IgD-negative memory B cell (primary cell): ENCODE data around the gene FAH. TPM values are rescaled to one million over a fixed set of nuclear protein-coding genes. Genes with fewer than 3 reads are reported as not detected.
"Not testable (repeated sequence)": the region's sequence is repeated elsewhere in the genome, so short reads cannot be mapped to it uniquely, and the experiment has no call there.

ENCODE experiments used
- H3K27ac Mint-ChIP-seq, 3 donors: one replicate each; pipeline ENCODE4 v1.8.0; 2020 to 2022; ENCODE audit warnings: mild to moderate bottlenecking in 3 of 3, mixed read lengths in 3 of 3, moderate library complexity in 1 of 3
- H3K27me3 Mint-ChIP-seq: one replicate; pipeline ENCODE4 v1.8.0; 2021; ENCODE audit warnings: mixed read lengths
- H3K36me3 Mint-ChIP-seq: one replicate; pipeline ENCODE4 v1.8.0; 2020; ENCODE audit warnings: mild to moderate bottlenecking, mixed read lengths
- H3K4me1 Mint-ChIP-seq, 3 donors: one replicate each; pipeline ENCODE4 v1.8.0; 2020 to 2022; ENCODE audit warnings: mixed read lengths in 3 of 3, mild to moderate bottlenecking in 1 of 3
- H3K4me3 Mint-ChIP-seq, 4 donors: one replicate each; pipeline ENCODE4 v1.8.0; 2020 to 2022; ENCODE audit warnings: mild to moderate bottlenecking in 4 of 4, mixed read lengths in 4 of 4, moderate library complexity in 3 of 4
- H3K9me3 Mint-ChIP-seq, 3 donors: one replicate each; pipeline ENCODE4 v1.8.0; 2020 to 2021; ENCODE audit warnings: mixed read lengths in 3 of 3, mild to moderate bottlenecking in 1 of 3
- polyA plus RNA-seq: library from polyadenylated mRNA; unstranded; fragments of 300-500 nt; fragmentation: Illumina TruSeq; gene quantifications from one replicate; pipeline ENCODE4 v1.2.3, GENCODE V29; 2021

Gene FAH
- polyA plus RNA-seq: 2.5 TPM

- no peaks in the 10 kb centered on the region for H3K27me3 Mint-ChIP-seq
- peaks cover 9 to 15% (median 14%) of the 10 kb centered on the region in 3 donors for H3K4me1 Mint-ChIP-seq
- peak within 1 kb of the TSS; percentile 84 to 96 (median 95) for H3K4me3 Mint-ChIP-seq
- H3K36me3 Mint-ChIP-seq: no peaks in the 10 kb centered on the region
- H3K9me3 Mint-ChIP-seq: no peaks in the 10 kb centered on the region
- H3K27ac Mint-ChIP-seq: peak within 1 kb of the TSS; percentile 35 to 93 (median 39)
These were observed at the start of gene FAH for GRCh38 chr15:80152896-80153876. Gene FAH (plus strand): TSS chr15:80152999. CDS start chr15:80153055, 56 bp downstream.

- no peaks in the 10 kb centered on the region for H3K9me3 Mint-ChIP-seq
- H3K36me3 Mint-ChIP-seq: no peaks in the 10 kb centered on the region
- no peak overlapping the region for H3K4me3 Mint-ChIP-seq
- H3K27me3 Mint-ChIP-seq: no peaks in the 10 kb centered on the region
- peaks cover 37 to 54% (median 47%) of the 10 kb centered on the region in 3 donors for H3K4me1 Mint-ChIP-seq
- H3K27ac Mint-ChIP-seq: peak overlapping the region in 2 of 3 donors; percentile 4 to 47
These were observed 47.6 kb upstream of the FAH start for GRCh38 chr15:80105193-80105592.

GRCh38 chr15:80105595-80105994, 47.2 kb upstream of the FAH start:
- Mint-ChIP-seq H3K4me3 (no peak overlapping the region), H3K27ac (peak overlapping the region in 2 of 3 donors; percentile 4 to 47), H3K4me1 (peaks cover 36 to 54% (median 46%) of the 10 kb centered on the region in 3 donors), H3K9me3 (no peaks in the 10 kb centered on the region), H3K27me3 (no peaks in the 10 kb centered on the region), H3K36me3 (no peaks in the 10 kb centered on the region)

DNA sequence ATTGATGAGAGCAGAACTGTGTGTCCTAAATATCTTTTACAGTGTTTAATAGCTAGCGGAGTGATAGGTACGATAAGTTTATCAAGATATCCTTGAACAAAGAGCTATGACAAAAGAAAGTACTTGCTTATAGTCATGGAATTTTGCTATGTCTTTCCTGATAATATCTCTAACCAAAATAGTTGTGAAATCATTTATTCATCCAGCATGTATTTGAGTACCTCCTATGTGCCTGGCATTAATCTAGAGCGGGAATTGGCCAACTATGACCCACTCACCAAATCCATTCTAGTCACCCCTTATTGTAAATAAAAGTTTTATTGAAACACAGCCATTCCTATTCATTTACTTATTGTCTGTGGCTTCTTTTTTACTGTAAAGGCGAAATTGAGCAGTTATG, 46.7 kb upstream of the FAH start:
- H3K27me3 Mint-ChIP-seq: no peaks in the 10 kb centered on the region
- H3K27ac Mint-ChIP-seq: no peak overlapping the region
- no peak overlapping the region for H3K4me3 Mint-ChIP-seq
- H3K4me1 Mint-ChIP-seq: peaks cover 38 to 55% (median 48%) of the 10 kb centered on the region in 3 donors
- H3K9me3 Mint-ChIP-seq: no peaks in the 10 kb centered on the region
- H3K36me3 Mint-ChIP-seq: no peaks in the 10 kb centered on the region

DNA sequence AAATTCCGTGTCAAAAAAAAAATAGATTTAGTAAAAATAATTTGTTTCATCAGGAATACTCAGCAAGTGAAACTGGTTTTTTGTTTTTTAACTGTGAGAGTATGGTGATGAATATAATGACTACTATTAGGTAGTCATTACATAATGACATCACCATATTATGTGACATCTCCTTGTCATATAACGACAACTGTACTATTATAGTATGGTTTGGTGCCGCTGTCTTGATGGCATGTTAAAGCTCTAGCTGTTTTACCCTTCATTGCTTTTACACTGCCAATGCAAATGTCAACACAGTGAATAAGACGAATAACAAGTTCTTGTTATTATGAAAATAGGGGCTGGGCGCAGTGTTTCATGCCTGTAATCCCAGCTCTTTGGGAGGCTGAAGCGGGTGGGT, 45.6 kb upstream of the FAH start:
- no peaks in the 10 kb centered on the region for H3K9me3 Mint-ChIP-seq
- peaks cover 39 to 61% (median 48%) of the 10 kb centered on the region in 3 donors for H3K4me1 Mint-ChIP-seq
- no peaks in the 10 kb centered on the region for H3K36me3 Mint-ChIP-seq
- no peaks in the 10 kb centered on the region for H3K27me3 Mint-ChIP-seq
- H3K27ac Mint-ChIP-seq: no peak overlapping the region
- H3K4me3 Mint-ChIP-seq: peak overlapping the region in 1 of 4 donors; percentile 42

- Mint-ChIP-seq H3K27me3 (no peaks in the 10 kb centered on the region), H3K36me3 (no peaks in the 10 kb centered on the region), H3K4me1 (peaks cover 43 to 60% (median 50%) of the 10 kb centered on the region in 3 donors), H3K4me3 (no peak overlapping the region), H3K9me3 (no peaks in the 10 kb centered on the region), H3K27ac (peak overlapping the region in 1 of 3 donors; percentile 21)
These were observed 45.0 kb upstream of the FAH start for GRCh38 chr15:80107774-80108173.

DNA sequence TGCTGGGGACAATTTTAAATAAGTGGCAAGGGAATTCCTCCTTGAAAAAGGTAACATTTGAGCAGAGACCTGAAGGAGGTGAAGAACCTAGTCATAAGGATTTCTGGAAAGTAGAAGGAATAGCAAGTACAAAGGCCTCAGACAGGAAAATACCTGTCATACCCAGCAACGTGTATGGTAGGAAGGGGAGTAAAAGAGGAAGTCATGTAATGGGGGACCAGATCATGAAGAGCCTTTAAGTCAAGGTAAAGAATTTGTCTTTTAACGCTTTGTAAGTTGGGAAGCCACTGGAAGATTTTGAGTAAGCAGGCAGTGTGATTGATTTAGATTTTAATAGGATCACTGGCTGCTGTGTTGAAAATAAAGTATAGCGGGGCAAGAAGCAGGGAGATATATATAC, 43.4 kb upstream of the FAH start:
- Mint-ChIP-seq H3K9me3 (no peaks in the 10 kb centered on the region), H3K36me3 (no peaks in the 10 kb centered on the region), H3K4me1 (peaks cover 53 to 67% (median 59%) of the 10 kb centered on the region in 3 donors), H3K4me3 (no peak overlapping the region), H3K27ac (peak overlapping the region in 2 of 3 donors; percentile 14 to 58), H3K27me3 (no peaks in the 10 kb centered on the region)

DNA sequence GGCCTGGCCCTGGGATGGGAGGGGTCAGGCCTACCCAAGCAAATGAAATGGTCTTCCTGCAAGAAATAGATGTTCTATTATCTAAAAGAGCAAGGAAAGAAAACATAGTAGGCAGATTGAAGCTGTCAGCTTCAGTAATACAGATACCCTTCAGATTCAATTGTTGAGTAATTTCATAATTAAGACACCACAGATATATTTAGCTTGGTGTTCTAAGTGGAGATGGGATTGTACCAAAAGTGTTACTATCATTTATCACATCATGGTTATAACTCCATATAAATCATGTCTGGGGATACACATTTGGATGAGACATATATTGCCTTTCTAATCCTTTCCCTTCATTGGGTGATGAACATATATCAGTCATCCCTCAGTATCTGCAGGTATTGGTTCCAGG, 41.9 kb upstream of the FAH start:
- no peak overlapping the region for H3K4me3 Mint-ChIP-seq
- no peaks in the 10 kb centered on the region for H3K27me3 Mint-ChIP-seq
- H3K4me1 Mint-ChIP-seq: peaks cover 56 to 70% (median 57%) of the 10 kb centered on the region in 3 donors
- H3K27ac Mint-ChIP-seq: no peak overlapping the region
- H3K9me3 Mint-ChIP-seq: no peaks in the 10 kb centered on the region
- H3K36me3 Mint-ChIP-seq: no peaks in the 10 kb centered on the region

GRCh38 chr15:80114114-80114513, 38.7 kb upstream of the FAH start:
- H3K4me3 Mint-ChIP-seq: no peak overlapping the region
- peak overlapping the region; percentile 12 to 48 (median 41) for H3K27ac Mint-ChIP-seq
- H3K36me3 Mint-ChIP-seq: no peaks in the 10 kb centered on the region
- H3K4me1 Mint-ChIP-seq: peaks cover 42 to 58% (median 54%) of the 10 kb centered on the region in 3 donors
- H3K9me3 Mint-ChIP-seq: no peaks in the 10 kb centered on the region
- H3K27me3 Mint-ChIP-seq: no peaks in the 10 kb centered on the region

GRCh38 chr15:80115021-80115420, 37.8 kb upstream of the FAH start:
- Mint-ChIP-seq H3K9me3 (no peaks in the 10 kb centered on the region), H3K36me3 (no peaks in the 10 kb centered on the region), H3K4me3 (no peak overlapping the region), H3K27ac (peak overlapping the region in 1 of 3 donors; percentile 7), H3K4me1 (peaks cover 38 to 53% (median 45%) of the 10 kb centered on the region in 3 donors), H3K27me3 (no peaks in the 10 kb centered on the region)

DNA sequence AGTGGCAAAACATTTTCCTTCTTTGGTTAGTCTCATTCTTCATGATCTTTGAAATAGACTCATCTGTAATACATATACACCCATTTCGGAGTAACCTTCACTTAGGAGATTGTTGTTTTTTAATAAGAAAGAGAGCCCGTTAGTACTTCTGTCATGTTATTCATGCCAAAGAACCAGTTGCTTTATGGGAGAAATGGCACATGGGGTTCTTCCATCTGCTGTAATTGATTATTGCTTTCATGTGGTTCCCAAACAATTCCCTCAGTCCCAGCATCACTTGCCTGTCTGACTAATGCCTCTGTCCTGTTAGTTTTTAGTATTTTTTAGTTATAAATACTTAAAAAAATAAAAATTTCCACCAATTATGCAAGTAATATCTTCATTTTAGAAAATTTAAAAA, 33.8 kb upstream of the FAH start:
- peaks cover 21 to 26% (median 23%) of the 10 kb centered on the region in 3 donors for H3K4me1 Mint-ChIP-seq
- no peak overlapping the region for H3K4me3 Mint-ChIP-seq
- H3K9me3 Mint-ChIP-seq: no peaks in the 10 kb centered on the region
- H3K27me3 Mint-ChIP-seq: no peaks in the 10 kb centered on the region
- no peaks in the 10 kb centered on the region for H3K36me3 Mint-ChIP-seq
- no peak overlapping the region for H3K27ac Mint-ChIP-seq

DNA sequence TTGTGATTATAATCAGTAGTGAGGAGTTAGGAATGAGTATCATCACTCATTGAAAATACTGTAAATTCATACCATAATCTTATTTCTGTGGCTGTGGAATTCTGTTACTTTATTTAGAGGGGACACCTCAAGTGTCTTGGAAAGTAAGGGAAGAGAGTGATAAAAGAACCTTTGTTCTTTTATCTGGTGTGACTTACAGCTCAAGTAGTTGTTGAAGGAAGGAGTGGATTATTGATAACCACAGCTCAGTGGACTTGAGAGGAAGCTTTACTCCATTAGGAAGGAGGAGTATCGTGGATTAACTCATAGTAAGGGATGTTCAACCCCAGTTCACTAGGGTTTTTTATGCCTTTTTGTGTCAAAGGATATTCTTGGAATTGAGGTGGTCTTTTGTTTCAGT, 32.2 kb upstream of the FAH start:
- Mint-ChIP-seq H3K4me3 (no peak overlapping the region), H3K4me1 (peaks cover 7 to 14% (median 9%) of the 10 kb centered on the region in 3 donors)

DNA sequence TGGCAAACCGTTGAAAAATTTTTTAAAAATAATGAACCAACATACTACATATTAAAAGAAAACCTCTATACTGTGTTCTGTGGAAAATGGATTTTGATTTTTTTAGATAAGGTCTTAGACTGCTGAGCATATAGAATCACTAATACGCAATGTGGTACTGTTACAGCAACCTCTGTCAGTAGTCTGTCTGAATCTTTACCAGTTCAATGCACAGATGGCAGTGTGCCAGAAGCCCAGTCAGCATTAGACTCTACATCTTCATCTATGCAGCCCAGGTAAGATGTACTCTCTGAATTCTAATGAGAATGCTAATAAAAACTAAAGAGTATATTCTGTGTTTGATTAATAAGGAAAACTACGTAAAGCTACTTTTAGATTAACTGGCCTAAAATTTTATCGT, 31.3 kb upstream of the FAH start:
- Mint-ChIP-seq H3K9me3 (no peaks in the 10 kb centered on the region), H3K4me3 (no peak overlapping the region), H3K27ac (no peak overlapping the region), H3K27me3 (no peaks in the 10 kb centered on the region), H3K36me3 (no peaks in the 10 kb centered on the region), H3K4me1 (peaks cover 4 to 10% (median 4%) of the 10 kb centered on the region in 3 donors)

More for the DNA sequence above, 32.2 kb upstream of the FAH start:
- H3K36me3 Mint-ChIP-seq: no peaks in the 10 kb centered on the region
- H3K27me3 Mint-ChIP-seq: no peaks in the 10 kb centered on the region
- no peak overlapping the region for H3K27ac Mint-ChIP-seq
- H3K9me3 Mint-ChIP-seq: no peaks in the 10 kb centered on the region

GRCh38 chr15:80123034-80123433, 29.8 kb upstream of the FAH start:
- Mint-ChIP-seq H3K4me3 (no peak overlapping the region), H3K36me3 (peaks cover under 1% of the 10 kb centered on the region), H3K9me3 (no peaks in the 10 kb centered on the region), H3K27me3 (no peaks in the 10 kb centered on the region), H3K27ac (no peak overlapping the region), H3K4me1 (peaks cover 4 to 6% (median 4%) of the 10 kb centered on the region in 3 donors)

DNA sequence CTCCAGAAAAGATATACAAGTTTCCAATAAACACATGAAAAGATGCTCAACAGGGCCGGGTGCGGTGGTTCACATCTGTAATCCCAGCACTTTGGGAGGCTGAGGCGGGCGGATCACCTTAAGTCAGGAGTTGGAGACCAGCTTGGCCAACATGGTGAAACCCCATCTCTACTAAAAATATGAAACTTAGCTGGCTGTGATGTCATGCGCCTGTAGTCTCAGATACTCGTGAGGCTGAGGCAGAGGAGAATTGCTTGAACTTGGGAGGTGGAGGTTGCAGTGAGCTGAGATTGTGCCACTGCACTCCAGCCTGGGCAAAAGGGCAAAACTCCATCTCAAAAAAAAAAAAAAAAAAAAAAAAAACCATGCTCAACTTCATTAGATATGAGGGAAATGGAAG, 25.5 kb upstream of the FAH start:
- not testable (repeated sequence) for H3K27ac Mint-ChIP-seq, H3K27me3 Mint-ChIP-seq, H3K9me3 Mint-ChIP-seq, H3K4me1 Mint-ChIP-seq, H3K36me3 Mint-ChIP-seq
- peak overlapping the region in 1 of 4 donors; percentile 17 for H3K4me3 Mint-ChIP-seq
